SK-N-SH treated with all-trans-retinoic acid at 6 μM for 48 hours (cell line): Measurements from ENCODE around the gene GRK3.

Experiments
- ATAC-seq: fragments of 200-7000 bp; cut with Tn5 transposase; 3 replicates; pipeline ENCODE4 v1.9.1; 2020; ENCODE audit warnings: mild to moderate bottlenecking, moderate library complexity
- ARNTL ChIP-seq: fragments of 450-650 bp; formaldehyde crosslinking; IDR thresholded peaks from 2 replicates; pipeline ENCODE4 v1.5.0; 2020; ENCODE audit warnings: low read depth, mild to moderate bottlenecking, moderate library complexity, borderline replicate concordance
- BACH2 ChIP-seq: fragments of 250-450 bp; sonication (Bioruptor Pico); IDR thresholded peaks from 2 replicates; pipeline ENCODE4 v1.9.0; 2021; ENCODE audit warnings: mild to moderate bottlenecking, borderline replicate concordance
- CREB5 ChIP-seq: fragments of 250-450 bp; sonication (Bioruptor Pico); IDR thresholded peaks from 2 replicates; pipeline ENCODE4 v1.5.1; 2020; ENCODE audit warnings: low read depth, mild to moderate bottlenecking, moderate library complexity
- CSDC2 ChIP-seq: fragments of 250-450 bp; sonication (Bioruptor Pico); IDR thresholded peaks from 2 replicates; pipeline ENCODE4 v1.5.0; 2020; ENCODE audit warnings: mild to moderate bottlenecking, moderate library complexity
- GLIS3 ChIP-seq: fragments of 250-450 bp; sonication (Bioruptor Pico); IDR thresholded peaks from 2 replicates; pipeline ENCODE4 v1.5.0; 2020; ENCODE audit warnings: mild to moderate bottlenecking, moderate library complexity
- ISL1 ChIP-seq: fragments of 250-450 bp; sonication (Bioruptor Pico); IDR thresholded peaks from 2 replicates; pipeline ENCODE4 v2.1.2; 2022; ENCODE audit warnings: mild to moderate bottlenecking, moderate library complexity
- OSR1 ChIP-seq: fragments of 250-450 bp; sonication (Bioruptor Pico); IDR thresholded peaks from 2 replicates; pipeline ENCODE4 v1.8.0; 2022; ENCODE audit warnings: moderate library complexity, mild to moderate bottlenecking, inconsistent platforms
- SNAI2 ChIP-seq: fragments of 250-450 bp; sonication (Bioruptor Pico); IDR thresholded peaks from 2 replicates; pipeline ENCODE4 v1.5.0; 2020; ENCODE audit warnings: mild to moderate bottlenecking, moderate library complexity
- TCF4 ChIP-seq: fragments of 250-450 bp; sonication (Bioruptor Pico); IDR thresholded peaks from 2 replicates; pipeline ENCODE4 v1.8.0; 2021; ENCODE audit warnings: mild to moderate bottlenecking, moderate library complexity, borderline replicate concordance
- TOX ChIP-seq: fragments of 250-450 bp; sonication (Bioruptor Pico); IDR thresholded peaks from 2 replicates; pipeline ENCODE4 v1.8.0; 2021; ENCODE audit warnings: mild to moderate bottlenecking, moderate library complexity, borderline replicate concordance
- ZC3H10 ChIP-seq: fragments of 250-450 bp; sonication (Bioruptor Pico); IDR thresholded peaks from 2 replicates; pipeline ENCODE4 v1.5.1; 2021; ENCODE audit warnings: mild to moderate bottlenecking, moderate library complexity
- ZFP3 ChIP-seq: fragments of 250-450 bp; sonication (Bioruptor Pico); IDR thresholded peaks from 2 replicates; pipeline ENCODE4 v1.5.0; 2020; ENCODE audit warnings: mild to moderate bottlenecking, moderate library complexity
- ZNF565 ChIP-seq: fragments of 450-650 bp; formaldehyde crosslinking; conservative IDR thresholded peaks from 2 replicates; pipeline ENCODE4 v1.5.0; 2020; ENCODE audit warnings: low read depth, mild to moderate bottlenecking, moderate library complexity
- ZNF70 ChIP-seq: fragments of 450-650 bp; formaldehyde crosslinking; IDR thresholded peaks from 2 replicates; pipeline ENCODE4 v1.5.0; 2020; ENCODE audit warnings: mild to moderate bottlenecking, moderate library complexity
- ZNF8 ChIP-seq: fragments of 450-650 bp; formaldehyde crosslinking; IDR thresholded peaks from 2 replicates; pipeline ENCODE4 v1.5.0; 2020; ENCODE audit warnings: mild to moderate bottlenecking, moderate library complexity
- TF ChIP-seq, protein P1 (sequence below): fragments of 250-450 bp; sonication (Bioruptor Pico); IDR thresholded peaks from 2 replicates; pipeline ENCODE4 v1.5.0; 2020; ENCODE audit warnings: mild to moderate bottlenecking, moderate library complexity
- TF ChIP-seq, protein P2 (sequence below): fragments of 250-450 bp; sonication (Bioruptor Pico); IDR thresholded peaks from 2 replicates; pipeline ENCODE4 v1.8.0; 2021; ENCODE audit warnings: low read depth, mild to moderate bottlenecking, moderate library complexity, borderline replicate concordance
- TF ChIP-seq, protein P3 (sequence below): fragments of 250-450 bp; sonication (Bioruptor Pico); IDR thresholded peaks from 2 replicates; pipeline ENCODE4 v1.5.1; 2021; ENCODE audit warnings: mild to moderate bottlenecking, moderate library complexity

Gene GRK3

GRCh38 chr22:25677631-25678030, 113.2 kb downstream of the GRK3 start (continued):
- TF ChIP-seq, protein P1, sequence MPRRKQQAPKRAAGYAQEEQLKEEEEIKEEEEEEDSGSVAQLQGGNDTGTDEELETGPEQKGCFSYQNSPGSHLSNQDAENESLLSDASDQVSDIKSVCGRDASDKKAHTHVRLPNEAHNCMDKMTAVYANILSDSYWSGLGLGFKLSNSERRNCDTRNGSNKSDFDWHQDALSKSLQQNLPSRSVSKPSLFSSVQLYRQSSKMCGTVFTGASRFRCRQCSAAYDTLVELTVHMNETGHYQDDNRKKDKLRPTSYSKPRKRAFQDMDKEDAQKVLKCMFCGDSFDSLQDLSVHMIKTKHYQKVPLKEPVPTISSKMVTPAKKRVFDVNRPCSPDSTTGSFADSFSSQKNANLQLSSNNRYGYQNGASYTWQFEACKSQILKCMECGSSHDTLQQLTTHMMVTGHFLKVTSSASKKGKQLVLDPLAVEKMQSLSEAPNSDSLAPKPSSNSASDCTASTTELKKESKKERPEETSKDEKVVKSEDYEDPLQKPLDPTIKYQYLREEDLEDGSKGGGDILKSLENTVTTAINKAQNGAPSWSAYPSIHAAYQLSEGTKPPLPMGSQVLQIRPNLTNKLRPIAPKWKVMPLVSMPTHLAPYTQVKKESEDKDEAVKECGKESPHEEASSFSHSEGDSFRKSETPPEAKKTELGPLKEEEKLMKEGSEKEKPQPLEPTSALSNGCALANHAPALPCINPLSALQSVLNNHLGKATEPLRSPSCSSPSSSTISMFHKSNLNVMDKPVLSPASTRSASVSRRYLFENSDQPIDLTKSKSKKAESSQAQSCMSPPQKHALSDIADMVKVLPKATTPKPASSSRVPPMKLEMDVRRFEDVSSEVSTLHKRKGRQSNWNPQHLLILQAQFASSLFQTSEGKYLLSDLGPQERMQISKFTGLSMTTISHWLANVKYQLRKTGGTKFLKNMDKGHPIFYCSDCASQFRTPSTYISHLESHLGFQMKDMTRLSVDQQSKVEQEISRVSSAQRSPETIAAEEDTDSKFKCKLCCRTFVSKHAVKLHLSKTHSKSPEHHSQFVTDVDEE (CRISPR knock-in tag), result no peak
- TF ChIP-seq ZNF70 (CRISPR knock-in tag) (no peak), TOX (CRISPR knock-in tag) (no peak), OSR1 (CRISPR knock-in tag) (no peak), CREB5 (no peak), ZFP3 (no peak)

DNA sequence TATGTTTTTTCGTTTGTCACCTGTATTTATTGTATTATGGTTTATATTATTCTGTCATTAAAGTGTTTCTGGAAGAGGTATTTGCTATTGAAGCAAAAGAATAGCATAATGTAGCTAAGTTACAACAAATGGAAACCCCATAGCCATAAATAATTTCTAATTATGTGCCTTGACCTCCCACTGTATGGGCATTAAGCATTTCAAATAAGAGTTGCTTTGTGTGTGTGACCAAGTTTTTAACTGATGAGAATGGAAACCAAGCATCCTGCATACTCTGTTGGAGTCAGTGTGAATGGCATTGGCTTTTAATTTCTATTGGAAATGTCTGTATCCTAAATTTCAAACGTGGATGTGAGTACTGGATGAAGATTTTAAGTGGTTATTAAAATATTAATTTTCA, 115.6 kb downstream of the GRK3 start:
- ATAC-seq, result no peak
- TF ChIP-seq ARNTL (no peak), CREB5 (no peak), CSDC2 (no peak), OSR1 (CRISPR knock-in tag) (no peak), GLIS3 (CRISPR knock-in tag) (no peak), BACH2 (CRISPR knock-in tag) (no peak), SNAI2 (CRISPR knock-in tag) (no peak), ZFP3 (no peak), TCF4 (CRISPR knock-in tag) (no peak)
- TF ChIP-seq, protein P2, sequence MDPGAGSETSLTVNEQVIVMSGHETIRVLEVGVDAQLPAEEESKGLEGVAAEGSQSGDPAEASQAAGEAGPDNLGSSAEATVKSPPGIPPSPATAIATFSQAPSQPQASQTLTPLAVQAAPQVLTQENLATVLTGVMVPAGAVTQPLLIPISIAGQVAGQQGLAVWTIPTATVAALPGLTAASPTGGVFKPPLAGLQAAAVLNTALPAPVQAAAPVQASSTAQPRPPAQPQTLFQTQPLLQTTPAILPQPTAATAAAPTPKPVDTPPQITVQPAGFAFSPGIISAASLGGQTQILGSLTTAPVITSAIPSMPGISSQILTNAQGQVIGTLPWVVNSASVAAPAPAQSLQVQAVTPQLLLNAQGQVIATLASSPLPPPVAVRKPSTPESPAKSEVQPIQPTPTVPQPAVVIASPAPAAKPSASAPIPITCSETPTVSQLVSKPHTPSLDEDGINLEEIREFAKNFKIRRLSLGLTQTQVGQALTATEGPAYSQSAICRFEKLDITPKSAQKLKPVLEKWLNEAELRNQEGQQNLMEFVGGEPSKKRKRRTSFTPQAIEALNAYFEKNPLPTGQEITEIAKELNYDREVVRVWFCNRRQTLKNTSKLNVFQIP (CRISPR knock-in tag), result no peak
- TF ChIP-seq, protein P1 (CRISPR knock-in tag), result no peak

- ATAC-seq, result no peak
- TF ChIP-seq ARNTL (no peak), CSDC2 (no peak), ZNF565 (no peak), TCF4 (CRISPR knock-in tag) (no peak), CREB5 (no peak), ZNF8 (no peak), ZFP3 (no peak), OSR1 (CRISPR knock-in tag) (no peak), ZNF70 (CRISPR knock-in tag) (no peak), SNAI2 (CRISPR knock-in tag) (no peak), ZC3H10 (CRISPR knock-in tag) (no peak), TOX (CRISPR knock-in tag) (no peak), ISL1 (CRISPR knock-in tag) (no peak), BACH2 (CRISPR knock-in tag) (no peak)
- TF ChIP-seq, protein P3, sequence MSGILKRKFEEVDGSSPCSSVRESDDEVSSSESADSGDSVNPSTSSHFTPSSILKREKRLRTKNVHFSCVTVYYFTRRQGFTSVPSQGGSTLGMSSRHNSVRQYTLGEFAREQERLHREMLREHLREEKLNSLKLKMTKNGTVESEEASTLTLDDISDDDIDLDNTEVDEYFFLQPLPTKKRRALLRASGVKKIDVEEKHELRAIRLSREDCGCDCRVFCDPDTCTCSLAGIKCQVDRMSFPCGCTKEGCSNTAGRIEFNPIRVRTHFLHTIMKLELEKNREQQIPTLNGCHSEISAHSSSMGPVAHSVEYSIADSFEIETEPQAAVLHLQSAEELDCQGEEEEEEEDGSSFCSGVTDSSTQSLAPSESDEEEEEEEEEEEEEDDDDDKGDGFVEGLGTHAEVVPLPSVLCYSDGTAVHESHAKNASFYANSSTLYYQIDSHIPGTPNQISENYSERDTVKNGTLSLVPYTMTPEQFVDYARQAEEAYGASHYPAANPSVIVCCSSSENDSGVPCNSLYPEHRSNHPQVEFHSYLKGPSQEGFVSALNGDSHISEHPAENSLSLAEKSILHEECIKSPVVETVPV (CRISPR knock-in tag), result no peak
- TF ChIP-seq, protein P1 (CRISPR knock-in tag), result no peak
- TF ChIP-seq, protein P2 (CRISPR knock-in tag), result no peak
Measured at GRCh38 chr22:25680956-25681355, 116.5 kb downstream of the GRK3 start.
